PC-3 (cell line): ENCODE measurements around the gene MXI1.

Experiments
- CTCF ChIP-seq: fragments of 300-600 bp; sonication (generic); conservative IDR thresholded peaks from 2 replicates; pipeline ENCODE4 v1.5.1; 2017; ENCODE audit warnings: antibody characterized with exemption, low read depth, mild to moderate bottlenecking, low read length
- EZH2 ChIP-seq: fragments of 300-600 bp; sonication (generic); IDR thresholded peaks from one replicate; pipeline ENCODE4 v1.6.1; 2017; ENCODE audit warnings: antibody characterized with exemption, mild to moderate bottlenecking, low read length; ENCODE audit not compliant: unreplicated experiment

GRCh38 chr10:110327262-110327914 lies 120.0 kb downstream of the MXI1 start:
- TF ChIP-seq CTCF (no peak), EZH2 (no peak)
